ENCODE results near the gene FRG2. TPM values are rescaled to one million over a fixed set of nuclear protein-coding genes. Genes with fewer than 3 reads are reported as not detected.

FRG2 gene
- total RNA-seq (2022; extraction: Qiagen RNA extraction; ENCODE audit: low read depth): 0.12 TPM in 1 of 5 replicates, not detected in the others

GRCh38 chr4:190027156-190027555 lies at the start of gene FRG2:
FRG2 (minus strand) TSS chr4:190027256; CDS start chr4:190027204, 52 bp downstream.

GRCh38 chr4:190064342-190064741 lies 37.3 kb upstream of the FRG2 start, which contains the start of gene DBET:
DBET (plus strand) TSS chr4:190064502.

Other genes starting within 250 kb of the FRG2 start
- 35.8 to 48.6 TPM (median 37.4 TPM) in 5 replicates for gene FRG1, start 86.4 kb downstream of the FRG2 start, total RNA-seq (2022; extraction: Qiagen RNA extraction; ENCODE audit: low read depth)
- gene DBET, start 37.2 kb upstream of the FRG2 start, total RNA-seq (2022; extraction: Qiagen RNA extraction; ENCODE audit: low read depth): not detected in 5 replicates
- gene DUX4, start 146.5 kb upstream of the FRG2 start, total RNA-seq (2022; extraction: Qiagen RNA extraction; ENCODE audit: low read depth): not detected in 5 replicates